GM18867 (cell line): ENCODE results near the gene NLGN2.
A peak's percentile ranks its signal among the peaks of the same experiment; 100 is the strongest.
"Not testable (repeated sequence)": the region's sequence is repeated elsewhere in the genome, so short reads cannot be mapped to it uniquely, and the experiment has no call there.

Source experiments
- ATAC-seq: cut with Tn5 transposase; IDR thresholded peaks from one replicate; pipeline ENCODE4 v1.9.1; 2021; ENCODE audit warnings: mild to moderate bottlenecking, moderate library complexity; ENCODE audit not compliant: unreplicated experiment

NLGN2 gene

GRCh38 chr17:7407485-7408251, at the start of gene NLGN2:
TSS of gene NLGN2 (plus strand) at chr17:7407845. CDS start at chr17:7408256, 411 bp downstream.
- no peak for ATAC-seq

- no peak for ATAC-seq
Observed at GRCh38 chr17:7361906-7362305, 45.7 kb upstream of the NLGN2 start.

DNA sequence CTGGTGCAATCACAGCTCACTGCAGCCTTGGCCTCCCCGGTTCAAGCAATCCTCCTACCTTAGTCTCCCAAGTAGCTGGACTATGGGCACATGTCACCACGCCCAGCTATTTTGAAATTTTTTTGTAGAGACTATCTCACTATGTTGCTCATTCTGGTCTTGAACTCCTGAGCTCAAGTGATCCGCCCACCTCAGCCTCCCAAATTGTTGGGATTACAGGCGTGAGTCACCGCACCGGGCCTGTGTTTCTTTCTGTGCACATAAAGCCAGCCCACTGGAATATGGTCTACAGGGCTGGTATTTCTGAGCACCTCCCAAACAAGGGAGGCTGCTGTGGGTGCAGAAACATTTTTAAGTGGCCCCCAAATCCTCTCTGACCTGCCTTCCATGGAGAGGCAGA, 44.3 kb upstream of the NLGN2 start:
- ATAC-seq, result no peak

- ATAC-seq, result not testable (repeated sequence)
Observed at GRCh38 chr17:7365963-7366362, 41.7 kb upstream of the NLGN2 start.

DNA sequence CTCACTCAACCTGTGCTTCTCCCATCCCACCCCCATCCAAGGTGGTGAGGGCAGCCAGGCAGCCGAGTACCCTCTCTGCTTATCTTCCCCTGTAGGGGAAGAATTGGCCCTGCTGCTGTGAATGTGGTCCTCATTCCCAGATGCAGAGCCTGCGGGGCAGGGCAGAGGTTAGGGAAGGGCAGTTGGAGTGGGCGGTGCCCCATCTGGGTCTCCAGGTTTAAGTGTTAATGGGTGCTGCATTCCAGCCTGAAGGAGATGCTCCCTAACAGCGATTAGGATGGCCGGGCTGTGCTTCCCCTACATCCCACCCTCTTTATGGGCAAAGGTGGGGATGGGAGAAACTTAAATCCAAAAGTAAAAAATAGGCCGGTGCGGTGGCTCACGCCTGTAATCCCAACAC, 40.6 kb upstream of the NLGN2 start:
- no peak for ATAC-seq

- no peak for ATAC-seq
Observed at GRCh38 chr17:7367918-7368598, 39.6 kb upstream of the NLGN2 start.

GRCh38 chr17:7368599-7368994, 39.0 kb upstream of the NLGN2 start:
- ATAC-seq, result not testable (repeated sequence)

DNA sequence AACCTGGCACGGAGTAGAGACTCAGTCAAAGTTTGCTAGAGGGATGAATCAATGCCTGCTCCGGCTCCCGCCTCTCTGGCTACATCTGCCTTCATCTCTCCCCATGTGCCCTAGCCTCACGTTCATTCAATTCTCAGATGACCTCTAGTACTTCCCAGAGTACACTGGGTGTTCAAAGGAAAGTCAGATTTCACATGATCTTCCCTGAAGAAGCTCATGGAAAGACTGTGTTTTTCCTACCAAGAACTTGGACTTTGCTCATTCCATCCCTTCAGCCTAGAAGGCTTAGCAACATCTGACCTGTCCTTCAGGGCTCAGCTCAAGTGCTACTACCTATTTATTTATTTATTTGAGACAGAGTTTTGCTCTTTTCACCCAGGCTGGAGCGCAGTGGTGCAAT, 37.8 kb upstream of the NLGN2 start:
- ATAC-seq, result no peak

DNA sequence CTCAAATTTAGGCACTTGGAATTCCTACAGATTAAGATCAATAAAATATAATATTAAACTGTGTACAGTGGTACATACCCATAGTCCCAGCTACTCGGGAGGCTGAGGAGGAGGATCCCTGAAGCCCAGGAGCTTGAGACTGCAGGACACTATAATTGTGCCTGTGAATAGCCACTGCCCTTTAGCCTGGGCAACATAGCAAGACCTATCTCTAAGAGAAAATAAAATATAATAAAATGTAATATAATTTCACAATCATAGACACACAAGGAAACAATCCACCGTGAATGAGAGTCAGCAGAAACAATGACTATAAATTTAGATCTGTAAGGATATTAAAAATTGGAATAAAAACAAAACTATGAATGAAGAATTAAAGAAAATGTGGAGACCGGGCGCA, 36.8 kb upstream of the NLGN2 start:
- no peak for ATAC-seq

GRCh38 chr17:7374353-7374752, 33.3 kb upstream of the NLGN2 start:
- no peak for ATAC-seq

DNA sequence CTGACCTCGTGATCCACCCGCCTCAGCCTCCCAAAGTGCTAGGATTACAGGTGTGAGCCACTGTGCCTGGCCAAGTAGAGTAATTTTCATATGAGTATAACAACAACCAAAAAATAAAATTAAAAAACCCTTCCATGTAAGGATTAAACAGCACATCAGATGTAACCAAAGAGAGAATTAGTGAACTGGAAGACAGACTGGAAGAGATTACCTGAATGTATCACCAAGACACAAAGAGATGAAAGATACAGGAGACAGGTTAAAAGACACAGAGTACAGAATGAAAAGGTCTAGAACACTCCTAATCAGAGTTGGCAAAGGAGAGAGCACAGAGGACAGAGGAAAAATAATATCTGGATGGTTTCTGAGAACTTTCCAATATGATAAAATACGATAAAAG, 28.5 kb upstream of the NLGN2 start:
- ATAC-seq, result no peak

DNA sequence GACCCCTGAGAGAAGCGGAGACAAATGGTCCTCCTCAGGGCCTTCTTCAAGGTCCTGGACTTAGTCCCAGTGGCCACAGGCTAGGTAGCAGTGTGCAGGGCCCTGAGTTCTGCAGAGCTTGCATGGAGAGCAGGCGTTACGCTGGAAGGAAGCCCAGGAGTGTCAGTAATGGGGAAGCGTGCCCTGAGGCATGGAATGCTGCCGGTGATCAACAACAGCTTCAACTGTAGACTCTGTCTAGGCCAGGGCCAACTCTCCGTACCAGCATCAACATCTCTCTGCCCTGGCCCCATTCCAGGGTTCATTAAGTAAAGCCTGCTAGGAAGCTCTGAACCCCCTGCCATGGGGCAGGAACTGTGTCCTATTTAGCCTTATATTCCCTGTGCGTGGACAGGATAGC, 27.3 kb upstream of the NLGN2 start:
- ATAC-seq, result no peak

GRCh38 chr17:7380855-7381683, 26.6 kb upstream of the NLGN2 start, which contains the start of gene TNK1:
TSS of gene TNK1 (plus strand) at chr17:7381089. CDS start at chr17:7382927, 1,838 bp downstream.
- ATAC-seq, result no peak

DNA sequence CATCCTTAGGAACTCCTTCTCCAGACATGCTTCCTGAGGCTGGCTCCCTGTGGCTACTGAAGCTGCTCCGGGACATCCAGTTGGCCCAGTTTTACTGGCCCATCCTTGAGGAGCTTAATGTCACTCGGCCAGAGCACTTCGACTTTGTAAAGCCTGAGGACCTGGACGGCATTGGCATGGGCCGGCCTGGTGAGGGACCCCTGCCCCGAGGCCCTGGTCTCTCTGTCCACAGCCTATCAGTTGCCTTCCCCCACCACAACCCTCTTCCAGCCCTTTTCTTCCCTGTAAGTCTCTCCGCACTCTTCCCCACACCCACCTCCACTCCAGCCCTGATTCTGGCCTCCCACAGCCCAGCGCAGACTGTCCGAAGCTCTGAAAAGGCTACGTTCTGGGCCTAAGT, 24.7 kb upstream of the NLGN2 start:
- ATAC-seq, result no peak

DNA sequence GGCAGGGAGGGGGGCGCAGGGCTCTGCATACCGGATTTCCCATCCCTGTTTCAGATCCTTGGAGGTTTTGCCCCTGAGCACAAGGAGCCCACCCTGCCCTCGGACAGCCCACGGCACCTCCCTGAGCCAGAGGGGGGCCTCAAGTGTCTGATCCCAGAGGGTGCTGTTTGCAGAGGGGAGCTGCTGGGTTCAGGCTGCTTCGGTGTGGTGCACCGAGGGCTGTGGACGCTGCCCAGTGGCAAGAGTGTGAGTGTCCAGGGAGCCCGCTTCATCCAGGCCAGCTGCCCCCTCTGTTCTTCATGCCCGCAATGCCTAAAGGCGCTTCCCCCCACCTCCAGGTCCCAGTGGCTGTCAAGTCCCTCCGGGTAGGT, 24.3 kb upstream of the NLGN2 start:
- ATAC-seq, result no peak

DNA sequence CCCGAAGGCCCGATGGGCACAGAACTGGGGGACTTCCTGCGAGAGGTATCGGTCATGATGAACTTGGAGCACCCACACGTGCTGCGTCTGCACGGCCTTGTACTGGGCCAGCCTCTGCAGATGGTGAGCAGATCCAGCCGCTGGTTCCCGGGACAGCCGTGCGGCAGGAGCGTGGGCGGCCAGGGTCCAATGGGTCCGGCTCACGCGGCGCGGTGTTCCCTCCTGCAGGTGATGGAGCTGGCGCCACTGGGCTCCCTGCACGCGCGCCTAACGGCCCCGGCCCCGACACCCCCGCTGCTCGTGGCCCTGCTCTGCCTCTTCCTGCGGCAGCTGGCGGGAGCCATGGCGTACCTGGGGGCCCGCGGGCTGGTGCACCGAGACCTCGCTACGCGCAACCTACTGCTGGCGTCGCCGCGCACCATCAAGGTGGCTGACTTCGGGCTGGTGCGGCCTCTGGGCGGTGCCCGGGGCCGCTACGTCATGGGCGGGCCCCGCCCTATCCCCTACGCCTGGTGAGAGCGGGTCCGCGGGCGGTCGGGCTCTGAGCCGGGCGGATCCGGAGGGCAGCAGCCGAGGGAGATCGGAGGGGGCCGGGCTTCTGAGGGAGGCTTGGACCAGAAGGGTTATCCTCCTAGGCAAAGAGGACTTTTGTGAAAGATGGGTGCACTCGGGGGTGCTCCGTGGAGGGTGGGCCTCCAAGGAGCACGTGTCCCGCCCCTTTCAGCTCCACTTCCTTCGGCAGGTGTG, 23.7 kb upstream of the NLGN2 start:
- ATAC-seq, result peak; percentile 81

DNA sequence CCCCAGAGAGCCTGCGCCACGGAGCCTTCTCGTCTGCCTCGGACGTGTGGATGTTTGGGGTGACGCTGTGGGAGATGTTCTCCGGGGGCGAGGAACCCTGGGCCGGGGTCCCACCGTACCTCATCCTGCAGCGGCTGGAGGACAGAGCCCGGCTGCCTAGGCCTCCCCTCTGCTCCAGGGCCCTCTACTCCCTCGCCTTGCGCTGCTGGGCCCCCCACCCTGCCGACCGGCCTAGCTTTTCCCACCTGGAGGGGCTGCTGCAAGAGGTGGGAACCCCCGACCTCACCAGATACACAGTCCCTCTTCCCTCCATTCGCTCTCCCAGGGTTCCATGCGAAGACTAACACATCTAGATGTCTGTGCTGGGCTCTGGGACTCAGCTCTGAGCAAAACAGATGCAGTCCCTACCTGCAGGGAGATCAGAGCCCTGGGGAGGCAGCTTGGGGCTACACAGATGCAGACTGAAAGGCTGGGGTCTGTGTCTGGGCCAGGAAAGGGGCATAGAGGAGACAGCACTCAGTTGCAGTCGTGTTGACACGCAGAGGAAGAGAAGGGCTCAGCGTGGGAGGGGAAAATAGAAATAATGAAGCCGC, 23.1 kb upstream of the NLGN2 start:
- ATAC-seq, result no peak

DNA sequence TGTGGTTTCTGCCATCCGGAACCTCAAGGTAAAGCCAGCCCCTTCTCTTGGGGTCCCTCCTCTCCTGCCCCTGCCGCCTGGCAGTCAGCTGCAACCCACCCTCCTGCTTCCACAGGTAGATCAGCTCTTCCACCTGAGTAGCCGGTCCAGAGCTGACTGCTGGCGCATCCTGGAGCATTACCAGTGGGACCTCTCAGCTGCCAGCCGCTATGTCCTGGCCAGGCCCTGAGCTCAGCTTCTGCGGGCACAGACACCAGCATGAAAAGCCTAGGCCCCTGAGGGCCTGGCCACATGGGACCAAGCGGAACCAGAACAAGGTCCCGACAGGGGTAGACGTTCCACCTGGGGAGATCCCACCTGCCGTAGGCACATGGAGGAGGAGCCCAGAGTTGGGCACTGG, 18.8 kb upstream of the NLGN2 start:
- no peak for ATAC-seq

- no peak for ATAC-seq
Observed at GRCh38 chr17:7389924-7390910, 17.4 kb upstream of the NLGN2 start.
